OCI-M1 (cell line): ENCODE measurements around the gene GAS2L1.

ENCODE experiments used
- DNase-seq: peaks from one replicate; lab custom pipeline; 2025; lab: John Stamatoyannopoulos, UW

Gene GAS2L1

GRCh38 chr22:29310065-29310862 is 3.8 kb downstream of the GAS2L1 start:
- no peak for DNase-seq

GRCh38 chr22:29310863-29311339 is 4.5 kb downstream of the GAS2L1 start:
- peak; percentile 90 for DNase-seq

GRCh38 chr22:29311464-29312217 is 5.2 kb downstream of the GAS2L1 start:
- DNase-seq, result no peak

GRCh38 chr22:29312218-29313125 is 6.0 kb downstream of the GAS2L1 start:
- DNase-seq, result no peak

- no peak for DNase-seq
Measured at GRCh38 chr22:29313126-29313575, 6.7 kb downstream of the GAS2L1 start.

- no peak for DNase-seq
Measured at GRCh38 chr22:29313576-29314466, 7.4 kb downstream of the GAS2L1 start.

GRCh38 chr22:29314537-29315285 is 8.3 kb downstream of the GAS2L1 start:
- DNase-seq, result no peak

GRCh38 chr22:29315286-29316140 is 9.1 kb downstream of the GAS2L1 start, which contains the start of gene RASL10A:
Gene RASL10A (minus strand): TSS chr22:29315697. CDS start chr22:29315246, 451 bp downstream.
- no peak for DNase-seq

- DNase-seq, result no peak
Measured at GRCh38 chr22:29316141-29316828, 9.8 kb downstream of the GAS2L1 start.

GRCh38 chr22:29317827-29318454 is 11.5 kb downstream of the GAS2L1 start:
- DNase-seq, result no peak

- DNase-seq, result no peak
Measured at GRCh38 chr22:29319072-29319471, 12.6 kb downstream of the GAS2L1 start.

GRCh38 chr22:29320546-29320945 is 14.1 kb downstream of the GAS2L1 start:
- DNase-seq, result peak; percentile 58

- no peak for DNase-seq
Measured at GRCh38 chr22:29323641-29324040, 17.2 kb downstream of the GAS2L1 start.

GRCh38 chr22:29325356-29325755 is 18.9 kb downstream of the GAS2L1 start:
- DNase-seq, result no peak

- no peak for DNase-seq
Measured at GRCh38 chr22:29325785-29326315, 19.4 kb downstream of the GAS2L1 start.

GRCh38 chr22:29326481-29326880 is 20.0 kb downstream of the GAS2L1 start:
- DNase-seq, result no peak

GRCh38 chr22:29327089-29327764 is 20.8 kb downstream of the GAS2L1 start:
- no peak for DNase-seq
